GM20000 (cell line): ENCODE data around the gene ZNF574.
A peak's percentile ranks its signal among the peaks of the same experiment; 100 is the strongest.

ENCODE experiments used
- DNase-seq: peaks from one replicate; pipeline ENCODE4 v3.0.0; 2012; ENCODE audit warnings: low spot score
- CTCF ChIP-seq: IDR thresholded peaks from 2 replicates; pipeline ENCODE4 v1.5.1; 2012; ENCODE audit warnings: mild to moderate bottlenecking, control low read depth; ENCODE audit errors: extremely low read depth, missing control alignments

Gene ZNF574

GRCh38 chr19:42068756-42069571 lies 7.0 kb upstream of the ZNF574 start:
- DNase-seq = no peak
- no peak for TF ChIP-seq CTCF

- no peak for TF ChIP-seq CTCF
- no peak for DNase-seq
Observed at GRCh38 chr19:42069619-42070351, 6.2 kb upstream of the ZNF574 start, which contains the start of gene GRIK5. Gene GRIK5, minus strand, starts transcription at chr19:42070206. Its CDS starts 4,436 bp downstream, at chr19:42065770.

DNA sequence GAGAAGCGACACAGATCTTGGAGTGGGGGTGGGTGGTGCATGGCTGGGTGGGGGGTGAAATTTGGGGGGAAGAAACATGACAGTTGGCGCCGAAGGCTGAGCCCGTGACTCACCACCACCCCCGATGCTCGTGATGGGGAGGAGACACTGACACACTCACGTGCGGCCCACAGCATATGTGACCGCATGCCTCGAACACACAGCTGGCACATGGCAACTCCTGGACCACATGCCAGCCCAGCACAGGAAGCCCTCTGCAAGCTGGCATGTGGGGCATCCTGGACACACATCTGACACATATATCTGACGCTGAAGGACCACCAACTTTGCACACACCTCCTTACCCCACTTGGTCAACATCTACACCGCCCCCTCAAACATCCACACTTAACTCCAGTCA lies 4.7 kb upstream of the ZNF574 start:
- DNase-seq = no peak
- no peak for TF ChIP-seq CTCF

- TF ChIP-seq CTCF = no peak
- DNase-seq = peak; percentile 66
Observed at GRCh38 chr19:42074513-42075363, 1.2 kb upstream of the ZNF574 start.

DNA sequence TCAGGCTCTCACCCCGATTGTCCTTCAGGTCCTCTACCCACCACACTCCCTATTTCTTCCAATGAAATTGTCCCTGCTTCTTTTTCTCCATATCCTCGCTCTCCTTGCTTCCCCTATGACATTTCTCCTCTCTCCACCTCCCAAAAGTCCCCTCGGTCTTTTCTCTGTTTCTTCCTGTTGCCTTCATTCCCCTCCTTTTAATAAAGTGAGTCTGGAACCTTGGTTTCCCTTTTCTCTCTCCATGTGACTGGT lies 676 bp upstream of the ZNF574 start:
- DNase-seq = no peak
- no peak for TF ChIP-seq CTCF

DNA sequence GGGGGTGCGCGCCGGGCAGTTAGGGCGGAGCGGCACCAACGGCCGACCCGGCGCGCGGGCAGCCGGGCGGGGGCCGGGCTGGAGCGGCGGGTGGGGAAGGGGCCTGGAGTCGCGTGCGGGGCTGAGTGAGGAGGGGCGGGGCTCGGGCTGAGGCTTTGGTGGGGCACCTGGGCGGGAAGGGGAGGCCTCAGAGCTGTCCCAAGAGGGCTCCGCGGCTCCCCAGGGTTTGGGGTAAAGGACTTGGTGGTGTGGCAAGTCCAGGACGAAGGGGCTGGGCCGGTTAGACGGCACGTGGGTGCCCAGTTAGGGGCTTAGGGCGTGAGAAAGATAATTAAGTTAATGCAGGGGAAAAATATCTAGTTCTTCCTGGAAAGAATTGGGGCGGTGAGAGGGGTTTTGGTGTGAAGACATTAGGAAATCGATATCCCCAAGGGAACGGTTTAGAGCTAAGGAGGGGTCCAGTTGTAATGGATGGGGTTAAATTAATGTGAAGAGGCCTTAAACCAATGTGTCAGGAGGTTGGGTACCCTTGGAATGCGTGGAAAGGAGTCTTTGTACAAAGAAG lies 496 bp downstream of the ZNF574 start:
- TF ChIP-seq CTCF = no peak
- no peak for DNase-seq

GRCh38 chr19:42078058-42078457 lies 2.1 kb downstream of the ZNF574 start:
- DNase-seq = no peak
- no peak for TF ChIP-seq CTCF
